Brain microvascular endothelial cell (primary cell): Measurements from ENCODE around the gene THAP2.

Experiments
- DNase-seq: peaks from one replicate; pipeline ENCODE4 v3.0.0-alpha.2; 2020
- H3K27ac ChIP-seq: fragments of 250-450 bp; sonication (Bioruptor Pico); 2 replicates; pipeline ENCODE4 v1.5.1; 2020; ENCODE audit warnings: mild to moderate bottlenecking, moderate library complexity
- H3K27me3 ChIP-seq: fragments of 250-450 bp; sonication (Bioruptor Pico); replicated peaks from 2 replicates; pipeline ENCODE4 v1.5.1; 2020; ENCODE audit warnings: mild to moderate bottlenecking
- H3K36me3 ChIP-seq: fragments of 250-450 bp; sonication (Bioruptor Pico); replicated peaks from 2 replicates; pipeline ENCODE4 v1.5.1; 2020; ENCODE audit warnings: mild to moderate bottlenecking
- H3K4me3 ChIP-seq: 2 replicates; pipeline ENCODE4 v1.5.1; 2011; ENCODE audit warnings: low read depth, mild to moderate bottlenecking, control low read depth, low read length, moderate library complexity
- CTCF ChIP-seq: IDR thresholded peaks from 2 replicates; pipeline ENCODE4 v1.5.1; 2011; ENCODE audit warnings: low read depth, mild to moderate bottlenecking, moderate library complexity, low read length, control low read depth, inconsistent platforms; ENCODE audit errors: missing control alignments
- in situ Hi-C: cut with HindIII; loops from 2 replicates; pipeline ENCODE4 v1.10.0; 2017; ENCODE audit warnings: low sequenced_read_pairs, low pct_ligation_motif_present

The THAP2 gene

GRCh38 chr12:71662849-71663560 is 1.1 kb upstream of the THAP2 start:
- H3K36me3 ChIP-seq = peaks cover 15% of the 10 kb centered on the region
- no peak for TF ChIP-seq CTCF
- no peaks in the 10 kb centered on the region for H3K27me3 ChIP-seq
- in situ Hi-C loops = no loop called here
- H3K27ac ChIP-seq = peak overlapping the region; percentile 92
- peak; percentile 46 for DNase-seq
- H3K4me3 ChIP-seq = peak overlapping the region; percentile 97

- in situ Hi-C loops = no loop called here
- no peaks in the 10 kb centered on the region for H3K27me3 ChIP-seq
- no peak for TF ChIP-seq CTCF
- H3K27ac ChIP-seq = peak overlapping the region; percentile 92
- DNase-seq = no peak
- H3K4me3 ChIP-seq = peak overlapping the region; percentile 97
- H3K36me3 ChIP-seq = peaks cover 5% of the 10 kb centered on the region
These were observed 449 bp downstream of the THAP2 start for GRCh38 chr12:71664411-71665089.

- H3K27me3 ChIP-seq = no peaks in the 10 kb centered on the region
- H3K27ac ChIP-seq = peak overlapping the region; percentile 92
- H3K36me3 ChIP-seq = peaks cover 3% of the 10 kb centered on the region
- TF ChIP-seq CTCF = no peak
- H3K4me3 ChIP-seq = peak overlapping the region; percentile 97
- no peak for DNase-seq
- in situ Hi-C loops = no loop called here
These were observed 976 bp downstream of the THAP2 start for GRCh38 chr12:71665090-71665463.

DNA sequence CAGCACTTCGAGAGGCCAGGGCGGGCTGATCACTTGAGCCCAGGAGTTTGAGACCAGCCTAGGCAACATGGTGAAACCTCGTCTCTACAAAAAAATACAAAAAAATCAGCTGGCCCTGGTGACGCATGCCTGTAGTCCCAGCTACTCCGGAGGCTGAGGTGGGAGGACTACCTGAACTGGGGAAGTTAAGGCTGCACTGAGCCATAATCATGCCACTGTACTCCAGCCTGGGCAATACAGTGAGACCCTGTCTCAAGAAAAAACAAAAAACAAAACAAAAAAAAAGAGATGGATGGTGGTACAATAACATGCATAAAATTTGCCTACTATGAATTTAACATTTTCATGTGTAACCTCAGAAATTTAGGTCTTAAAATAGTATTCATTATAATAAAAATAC is 2.2 kb downstream of the THAP2 start:
- Histone ChIP-seq H3K4me3 (no peak overlapping the region), H3K27me3 (no peaks in the 10 kb centered on the region), H3K36me3 (peaks cover 3% of the 10 kb centered on the region), H3K27ac (no peak overlapping the region)
- DNase-seq = no peak
- no peak for TF ChIP-seq CTCF
- in situ Hi-C loops = no loop called here

DNA sequence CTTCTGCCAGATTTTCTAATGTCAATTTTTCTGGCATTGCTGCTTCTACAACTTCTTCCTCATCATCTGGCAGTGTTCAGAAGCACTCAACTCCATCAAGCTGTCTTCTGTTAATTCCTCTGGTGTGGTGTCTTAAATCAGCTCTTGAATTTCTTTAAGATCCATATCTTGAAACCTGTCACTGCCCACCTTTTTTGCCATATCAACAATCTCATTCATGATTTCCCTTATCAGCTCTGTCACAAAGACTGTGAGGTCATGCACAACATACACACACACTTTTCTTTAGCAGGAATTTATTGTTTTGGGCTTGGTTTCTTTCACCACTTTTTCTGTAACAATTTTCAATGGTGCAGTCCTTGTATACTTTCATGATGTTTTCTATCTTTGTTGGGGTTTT is 7.2 kb downstream of the THAP2 start:
- H3K4me3 ChIP-seq = no peak overlapping the region
- no peak for TF ChIP-seq CTCF
- DNase-seq = no peak
- H3K27me3 ChIP-seq = no peaks in the 10 kb centered on the region
- H3K36me3 ChIP-seq = no peaks in the 10 kb centered on the region
- H3K27ac ChIP-seq = no peak overlapping the region
- in situ Hi-C loops = no loop called here

GRCh38 chr12:71671816-71672215 is 7.7 kb downstream of the THAP2 start:
- no peak for DNase-seq

More at GRCh38 chr12:71671816-71672215, 7.7 kb downstream of the THAP2 start:
- no peaks in the 10 kb centered on the region for H3K27me3 ChIP-seq
- TF ChIP-seq CTCF = no peak
- in situ Hi-C loops = no loop called here
- H3K27ac ChIP-seq = no peak overlapping the region
- H3K36me3 ChIP-seq = no peaks in the 10 kb centered on the region
- H3K4me3 ChIP-seq = no peak overlapping the region
